ENCODE measurements around the gene ARID3B.
A peak's percentile ranks its signal among the peaks of the same experiment; 100 is the strongest.
"Not testable (repeated sequence)": the region's sequence is repeated elsewhere in the genome, so short reads cannot be mapped to it uniquely, and the experiment has no call there.

Gene ARID3B

GRCh38 chr15:74568594-74568993 lies 27.6 kb downstream of the ARID3B start:
- DNase-seq, result no peak

DNA sequence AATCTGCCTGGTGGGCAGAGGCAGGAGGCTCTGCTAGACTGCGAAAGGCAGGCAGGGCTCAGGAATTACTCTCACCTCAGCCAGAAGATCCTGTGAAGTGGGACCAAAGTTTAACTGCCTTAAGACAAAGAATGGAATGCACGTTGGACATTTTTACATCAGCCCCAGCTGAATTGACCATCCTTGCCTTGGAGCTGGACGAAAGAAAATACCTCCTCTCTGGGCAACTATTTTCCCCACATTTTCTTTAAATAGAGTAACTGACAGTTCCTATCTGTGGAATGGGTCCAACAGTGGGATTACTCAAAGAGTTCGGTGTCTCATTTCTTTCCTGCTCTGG lies 28.7 kb downstream of the ARID3B start:
- no peak for DNase-seq

DNA sequence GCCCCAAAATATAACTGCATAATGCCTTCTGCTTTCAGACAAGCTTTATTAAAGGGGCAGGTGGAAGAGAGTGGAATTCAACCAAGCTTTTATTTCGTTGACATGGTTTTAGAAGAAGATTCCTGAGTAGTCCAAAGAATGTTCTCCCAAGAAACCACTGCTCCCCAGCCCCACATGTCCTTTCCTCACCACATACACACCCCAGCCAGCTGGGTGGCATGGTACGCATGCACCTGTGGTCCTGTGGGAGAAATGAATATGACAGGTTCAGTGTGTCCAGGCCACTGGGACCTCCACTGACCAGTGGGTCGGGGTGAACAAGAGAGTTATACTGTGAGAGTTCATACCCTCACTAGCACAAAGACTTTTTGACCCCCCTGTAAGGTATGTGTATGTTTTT lies 30.2 kb downstream of the ARID3B start:
- DNase-seq, result no peak

GRCh38 chr15:74573987-74574386 lies 33.0 kb downstream of the ARID3B start:
- DNase-seq, result no peak

DNA sequence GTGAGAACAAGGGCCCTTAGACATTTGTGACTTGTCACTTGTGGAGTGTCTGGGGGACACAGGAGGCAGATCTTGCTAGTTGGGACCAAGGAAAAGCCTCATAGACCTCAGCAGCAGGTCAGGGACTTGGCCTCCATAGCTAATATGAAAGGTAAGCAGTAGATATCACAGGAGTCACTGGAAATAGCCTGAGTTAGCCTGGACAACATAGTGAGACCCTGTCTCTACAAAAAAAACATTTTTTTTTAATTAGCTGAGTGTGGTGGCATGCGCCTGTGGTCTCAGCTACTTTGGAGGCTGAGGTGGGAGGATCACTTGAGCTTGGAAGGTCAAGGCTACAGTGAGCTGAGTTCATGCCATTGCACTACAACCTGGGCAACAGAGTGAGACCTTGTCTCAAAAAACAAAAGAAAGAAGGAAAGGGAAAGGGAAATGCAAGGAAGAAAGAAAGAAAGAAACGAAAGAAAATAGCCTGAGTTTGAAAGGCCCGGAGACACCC lies 37.5 kb downstream of the ARID3B start:
- DNase-seq, result no peak

DNA sequence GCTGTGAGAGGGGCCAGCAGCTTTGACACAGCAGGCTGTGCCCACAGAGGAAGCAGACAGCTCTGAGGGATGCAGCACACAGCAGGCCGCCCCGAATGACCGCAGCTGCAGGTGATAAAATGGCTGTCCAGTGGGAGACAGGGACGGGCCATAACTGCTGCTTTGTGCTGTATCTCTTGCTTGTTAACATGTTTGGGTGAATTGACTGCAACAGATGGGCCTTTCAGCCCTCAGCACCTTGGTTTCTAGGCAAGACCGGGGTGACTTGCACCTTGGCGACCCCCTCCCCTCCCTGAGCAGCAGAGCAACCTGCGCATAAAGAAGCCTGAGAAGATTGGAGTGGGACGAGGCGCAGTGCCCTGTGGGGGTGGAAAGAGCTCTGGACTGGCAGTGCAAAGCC lies 38.0 kb downstream of the ARID3B start:
- DNase-seq, result no peak

DNA sequence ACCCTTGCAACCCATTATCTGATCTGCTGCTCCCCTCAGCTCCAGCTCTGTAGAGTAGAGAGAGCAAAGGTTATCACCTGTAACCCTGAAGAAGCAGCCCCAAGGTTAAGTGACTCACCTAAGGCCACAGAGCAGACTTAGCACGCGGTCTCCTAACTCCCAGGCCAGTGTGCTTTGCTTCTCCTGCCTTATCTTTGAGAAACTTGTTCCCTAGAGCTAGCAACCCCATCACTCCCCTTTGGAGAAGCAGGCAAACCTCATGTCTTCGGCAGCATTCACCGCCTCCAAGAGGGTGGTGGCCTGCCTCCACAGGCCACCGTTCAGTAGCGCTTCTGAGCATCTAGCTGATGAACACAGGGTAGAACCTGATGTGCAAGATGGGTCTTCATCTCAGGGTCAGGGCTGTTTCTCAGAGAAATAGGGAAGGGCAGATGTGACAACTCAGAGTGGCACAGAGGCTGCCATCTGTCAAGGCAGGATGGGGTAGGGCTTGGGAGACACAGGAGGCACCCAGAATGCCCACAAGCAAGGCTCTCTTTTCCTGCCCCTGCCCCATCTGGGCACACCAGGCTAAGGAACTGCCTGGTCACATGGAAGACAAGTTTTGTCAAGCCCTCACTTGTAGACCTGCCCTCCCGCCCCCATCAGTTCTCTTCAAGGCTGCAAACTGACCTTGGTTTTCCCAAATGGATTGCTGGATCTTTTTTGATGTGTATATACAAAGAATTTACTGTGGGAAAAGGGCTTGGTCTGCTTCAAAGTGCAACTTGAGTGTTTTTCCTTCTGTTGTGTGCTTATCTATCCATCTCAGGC lies 39.7 kb downstream of the ARID3B start:
- no peak for DNase-seq

GRCh38 chr15:74584204-74584603 lies 43.2 kb downstream of the ARID3B start:
- DNase-seq, result no peak

GRCh38 chr15:74584779-74585178 lies 43.8 kb downstream of the ARID3B start:
- DNase-seq, result peak in 39 of 56 donors; percentile 9 to 74 (median 37)

DNA sequence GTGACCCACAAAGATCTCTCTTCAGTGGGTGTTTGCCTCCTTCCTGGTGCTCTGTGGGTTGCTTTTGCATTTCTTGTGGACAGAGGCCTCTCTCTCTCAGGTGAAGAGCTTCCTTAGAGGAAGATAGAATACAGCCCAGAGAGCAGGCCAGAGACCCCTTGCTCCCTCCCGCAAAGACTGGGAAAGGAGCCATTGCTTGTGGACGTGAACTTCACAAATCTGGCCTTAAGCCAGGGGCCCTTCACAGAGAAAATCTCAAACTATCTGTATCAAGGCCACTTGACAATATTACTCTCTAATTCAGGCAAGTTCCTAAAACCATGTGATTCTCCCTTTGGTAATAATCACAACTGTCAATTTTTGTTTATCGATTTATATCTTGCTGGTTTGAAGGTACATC lies 44.2 kb downstream of the ARID3B start:
- no peak for DNase-seq

GRCh38 chr15:74585857-74586256 lies 44.8 kb downstream of the ARID3B start:
- DNase-seq, result no peak

DNA sequence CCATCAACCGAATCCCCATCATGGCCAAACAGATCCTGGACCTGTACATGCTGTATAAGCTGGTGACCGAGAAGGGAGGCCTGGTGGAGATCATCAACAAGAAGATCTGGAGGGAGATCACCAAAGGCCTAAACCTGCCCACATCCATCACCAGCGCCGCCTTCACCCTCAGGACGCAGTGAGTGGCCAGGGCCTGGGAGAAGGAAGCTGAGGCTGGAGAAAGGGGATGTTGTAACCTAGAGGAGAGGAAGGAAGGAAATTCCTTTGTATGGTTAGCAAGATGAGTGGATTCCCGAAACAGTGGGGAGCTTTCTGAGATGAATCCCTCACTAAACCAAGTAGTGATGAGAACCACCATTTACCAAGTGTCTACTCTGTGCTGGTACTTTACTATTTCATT lies 48.8 kb downstream of the ARID3B start:
- no peak for DNase-seq

- DNase-seq, result no peak
Measured at GRCh38 chr15:74592222-74592621, 51.2 kb downstream of the ARID3B start.

DNA sequence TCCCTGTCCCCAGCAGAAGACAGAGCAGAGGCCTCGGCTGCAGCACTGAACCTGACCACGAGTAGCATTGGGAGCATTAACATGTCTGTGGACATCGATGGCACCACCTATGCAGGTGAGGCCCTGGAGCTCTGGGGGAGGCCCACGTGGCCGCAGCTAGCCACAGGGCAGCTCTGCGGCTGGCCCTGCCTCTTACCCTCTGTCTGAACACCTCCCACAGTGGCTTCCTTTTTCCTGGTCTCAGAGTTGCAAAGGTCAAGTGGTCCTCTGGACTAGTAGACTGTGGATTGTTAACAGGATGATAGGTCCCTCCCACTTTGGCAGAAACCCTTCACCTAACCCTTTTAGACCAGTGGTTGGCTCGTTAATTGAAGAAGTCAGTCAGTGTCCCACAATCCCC lies 52.1 kb downstream of the ARID3B start:
- DNase-seq, result no peak

DNA sequence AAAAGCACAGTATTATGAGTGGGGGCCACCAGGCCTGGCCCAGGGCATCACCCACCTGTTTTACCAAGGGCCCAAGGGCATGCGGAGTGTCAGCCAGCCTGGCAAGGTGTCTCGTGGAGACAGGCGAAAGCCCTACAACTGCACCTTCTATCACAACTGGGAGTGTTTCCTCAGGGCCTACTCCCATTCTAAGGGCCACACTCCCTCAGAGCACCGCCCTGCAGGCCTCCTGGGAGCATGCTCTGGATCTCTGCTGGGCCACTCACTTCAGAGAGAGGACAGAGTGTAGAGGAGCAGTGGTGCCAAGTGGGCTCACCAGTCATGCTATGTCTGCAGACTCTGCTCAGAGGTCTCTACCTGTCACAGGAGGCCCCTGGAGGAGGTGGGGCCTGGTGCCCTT lies 53.4 kb downstream of the ARID3B start:
- no peak for DNase-seq

GRCh38 chr15:74595271-74595670 lies 54.3 kb downstream of the ARID3B start:
- DNase-seq, result no peak

GRCh38 chr15:74596736-74597135 lies 55.7 kb downstream of the ARID3B start:
- not testable (repeated sequence) for DNase-seq

DNA sequence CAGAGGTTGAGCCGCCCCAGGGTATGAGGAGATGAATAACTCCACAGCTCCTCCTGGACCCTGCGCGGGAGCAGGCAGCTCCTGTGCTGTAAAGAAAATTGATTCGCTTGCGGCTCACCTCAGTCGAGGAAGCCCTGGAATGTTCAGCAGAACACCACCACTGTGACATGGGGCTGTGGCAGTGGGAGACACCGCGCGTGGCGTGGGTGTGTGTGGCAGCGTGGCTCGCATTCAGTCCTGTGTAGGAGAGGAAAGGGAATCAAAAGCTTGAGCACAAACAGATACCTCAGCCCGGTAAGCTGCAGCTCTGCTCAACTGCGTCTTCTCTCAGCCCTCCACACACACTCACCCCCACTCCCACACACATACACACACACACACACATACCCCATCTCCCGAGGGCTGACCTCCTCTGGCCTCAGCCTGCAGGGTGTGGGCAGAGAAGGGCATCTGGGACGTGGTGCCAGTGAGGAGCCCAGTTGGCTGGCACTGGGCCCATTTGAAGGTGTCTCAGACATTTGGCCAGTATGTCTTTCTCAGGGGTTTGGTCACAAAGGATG lies 56.2 kb downstream of the ARID3B start:
- DNase-seq, result peak in 1 of 56 donors; percentile 8

DNA sequence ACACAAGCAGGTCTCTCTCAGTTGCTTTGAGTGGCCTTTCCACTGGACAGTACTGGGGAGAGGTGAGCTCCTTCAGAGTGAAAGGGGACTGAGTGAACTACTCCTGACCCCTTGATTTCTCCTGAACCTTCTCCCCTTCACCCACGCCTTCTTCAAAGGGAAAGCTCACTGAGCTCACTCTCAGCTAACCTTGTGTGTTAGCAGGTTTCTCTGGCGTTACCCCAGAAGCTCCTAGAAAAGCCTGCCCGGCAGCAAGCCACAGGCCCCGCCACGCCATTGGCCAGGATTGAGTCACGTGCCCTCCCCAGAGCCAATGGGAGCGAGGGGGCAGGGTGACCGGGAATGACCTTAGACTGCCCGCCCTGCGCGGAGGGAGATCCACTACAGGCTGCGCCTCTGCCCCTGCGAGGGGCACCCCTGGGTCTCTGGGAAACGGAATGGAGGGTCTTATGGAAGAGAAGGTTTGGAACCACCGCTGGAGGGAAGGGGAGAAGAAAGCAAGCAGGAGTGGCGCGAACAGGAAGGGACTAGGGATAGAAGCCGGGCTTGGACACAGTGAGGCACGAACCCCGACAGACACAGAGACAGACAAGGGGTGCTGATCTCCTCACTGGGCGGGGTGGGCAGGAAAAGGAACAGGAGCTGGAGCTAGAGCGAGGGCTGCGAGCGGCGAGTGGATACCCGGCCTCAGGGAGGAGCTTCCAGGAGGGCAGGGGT lies 57.3 kb downstream of the ARID3B start:
- DNase-seq, result peak; percentile 45 to 96 (median 88)

- DNase-seq, result no peak
Measured at GRCh38 chr15:74599156-74599555, 58.1 kb downstream of the ARID3B start.

DNA sequence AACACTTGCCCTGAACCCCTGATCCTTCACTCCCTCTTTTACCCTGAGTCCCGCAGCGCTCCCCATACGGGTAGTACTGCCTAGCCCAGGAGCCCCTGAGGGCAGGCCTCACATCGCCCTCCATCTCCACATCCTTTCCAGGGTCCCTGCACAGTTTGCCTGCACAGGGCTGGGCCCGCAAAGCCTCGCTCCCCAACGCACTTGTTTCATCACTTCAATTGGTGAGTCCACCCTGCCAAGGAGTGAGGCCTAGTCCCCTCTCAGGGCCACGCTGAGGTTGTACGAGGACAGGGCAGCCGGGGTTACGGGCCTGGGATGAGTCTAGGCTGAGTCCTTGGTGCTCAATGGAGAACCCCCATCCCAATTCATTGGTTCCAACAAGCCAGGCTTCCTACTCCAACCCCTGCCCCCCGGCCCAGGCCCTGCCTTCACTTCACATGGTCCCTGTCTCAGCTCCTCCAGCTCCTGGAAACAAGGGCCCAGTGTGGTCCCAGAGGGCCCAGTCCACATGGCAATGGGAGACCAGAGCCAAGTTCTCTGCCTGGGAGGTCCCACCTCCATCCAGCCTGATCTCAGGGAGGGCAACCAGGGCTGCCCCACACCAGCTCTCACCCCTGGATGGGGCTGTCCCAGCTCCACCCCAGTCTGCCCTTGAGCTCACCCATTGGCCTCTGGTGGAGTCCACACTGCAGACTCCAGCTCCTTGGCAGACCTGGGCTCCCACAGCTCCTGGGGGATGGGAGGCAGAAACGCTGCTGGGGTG lies 62.2 kb downstream of the ARID3B start:
- DNase-seq, result no peak
